WTC11 (cell line): ENCODE results near the gene CELSR1. TPM values are rescaled to one million over a fixed set of nuclear protein-coding genes. Genes with fewer than 3 reads are reported as not detected.
A peak's percentile ranks its signal among the peaks of the same experiment; 100 is the strongest.

ENCODE experiments used
- ATAC-seq: fragments of 200-7000 bp; cut with Tn5 transposase; 2 replicates; pipeline ENCODE4 v1.10.0; 2021; ENCODE audit warnings: mild to moderate bottlenecking, moderate library complexity
- CTCF ChIA-PET: fragments of 300-600 bp; sonication (Branson Sonifier 250); formaldehyde crosslinking; loops from one replicate; lab custom pipeline; 2021; ENCODE audit warnings: antibody characterized with exemption; lab: Charles Lee
- POLR2A ChIA-PET: fragments of 350-600 bp; sonication (Branson Sonifier 250); formaldehyde crosslinking; loops from one replicate; lab custom pipeline; 2021; ENCODE audit warnings: antibody characterized with exemption; lab: Charles Lee
- DNase-seq: peaks from one replicate; pipeline ENCODE4 v3.0.0; 2021; ENCODE audit warnings: low spot score
- H3K27ac Mint-ChIP-seq: 2 replicates; pipeline ENCODE4 v1.8.0; 2021; ENCODE audit warnings: mixed read lengths
- H3K27me3 Mint-ChIP-seq: 2 replicates; pipeline ENCODE4 v1.8.0; 2021; ENCODE audit warnings: low read depth, mild to moderate bottlenecking, moderate library complexity, mixed read lengths
- H3K36me3 Mint-ChIP-seq: 2 replicates; pipeline ENCODE4 v1.8.0; 2021; ENCODE audit warnings: mixed read lengths
- H3K4me1 Mint-ChIP-seq: 2 replicates; pipeline ENCODE4 v1.8.0; 2022; ENCODE audit warnings: mixed read lengths
- H3K4me3 Mint-ChIP-seq: 2 replicates; pipeline ENCODE4 v1.8.0; 2021; ENCODE audit warnings: mild to moderate bottlenecking, moderate library complexity, mixed read lengths
- H3K9me3 Mint-ChIP-seq: 2 replicates; pipeline ENCODE4 v1.8.0; 2021; ENCODE audit warnings: mixed read lengths
- AFF4 ChIP-seq: sonication (generic); formaldehyde crosslinking; IDR thresholded peaks from 2 replicates; pipeline ENCODE4 v1.8.1; 2023; ENCODE audit warnings: mild to moderate bottlenecking, missing genetic modification reagents, borderline replicate concordance
- CREM ChIP-seq: sonication (generic); formaldehyde crosslinking; IDR thresholded peaks from 2 replicates; pipeline ENCODE4 v1.8.1; 2022; ENCODE audit warnings: mild to moderate bottlenecking, missing genetic modification reagents, moderate library complexity
- E2F1 ChIP-seq: sonication (generic); formaldehyde crosslinking; IDR thresholded peaks from 2 replicates; pipeline ENCODE4 v1.8.0; 2022; ENCODE audit warnings: mild to moderate bottlenecking, missing genetic modification reagents
- FOXP1 ChIP-seq: sonication (generic); formaldehyde crosslinking; IDR thresholded peaks from 2 replicates; pipeline ENCODE4 v1.8.0; 2022; ENCODE audit warnings: missing genetic modification reagents, mild to moderate bottlenecking, moderate library complexity, borderline replicate concordance
- HMGXB4 ChIP-seq: sonication (generic); formaldehyde crosslinking; IDR thresholded peaks from 2 replicates; pipeline ENCODE4 v1.8.1; 2023; ENCODE audit warnings: mild to moderate bottlenecking, moderate library complexity, missing genetic modification reagents
- NFATC4 ChIP-seq: fragments of 250-450 bp; sonication (Bioruptor Pico); IDR thresholded peaks from 2 replicates; pipeline ENCODE4 v1.9.0; 2021; ENCODE audit warnings: mild to moderate bottlenecking
- NR2C2 ChIP-seq: sonication (generic); formaldehyde crosslinking; IDR thresholded peaks from 2 replicates; pipeline ENCODE4 v1.8.0; 2022; ENCODE audit warnings: mild to moderate bottlenecking, missing genetic modification reagents
- SP1 ChIP-seq: sonication (generic); formaldehyde crosslinking; conservative IDR thresholded peaks from 2 replicates; pipeline ENCODE4 v1.8.1; 2022; ENCODE audit warnings: missing genetic modification reagents
- TCF7 ChIP-seq: sonication (generic); formaldehyde crosslinking; IDR thresholded peaks from 2 replicates; pipeline ENCODE4 v1.8.0; 2022; ENCODE audit warnings: mild to moderate bottlenecking, low read depth, missing genetic modification reagents, moderate library complexity
- ZBTB21 ChIP-seq: sonication (generic); formaldehyde crosslinking; IDR thresholded peaks from 2 replicates; pipeline ENCODE4 v1.8.1; 2023; ENCODE audit warnings: mild to moderate bottlenecking, missing genetic modification reagents, borderline replicate concordance
- ZMAT4 ChIP-seq: fragments of 250-450 bp; sonication (Bioruptor Pico); IDR thresholded peaks from 2 replicates; pipeline ENCODE4 v1.9.0; 2021; ENCODE audit warnings: mild to moderate bottlenecking
- ZNF138 ChIP-seq: sonication (generic); formaldehyde crosslinking; conservative IDR thresholded peaks from 2 replicates; pipeline ENCODE4 v1.8.1; 2022; ENCODE audit warnings: mild to moderate bottlenecking, moderate library complexity, missing genetic modification reagents
- ZNF263 ChIP-seq: sonication (generic); formaldehyde crosslinking; IDR thresholded peaks from 2 replicates; pipeline ENCODE4 v1.8.1; 2022; ENCODE audit warnings: low read depth, mild to moderate bottlenecking, moderate library complexity, missing genetic modification reagents
- ZNF416 ChIP-seq: fragments of 250-450 bp; sonication (Bioruptor Pico); IDR thresholded peaks from 2 replicates; pipeline ENCODE4 v1.9.0; 2021; ENCODE audit warnings: mild to moderate bottlenecking, inconsistent platforms
- ZNF671 ChIP-seq: fragments of 250-450 bp; sonication (Bioruptor Pico); IDR thresholded peaks from 2 replicates; pipeline ENCODE4 v1.8.0; 2021; ENCODE audit warnings: mild to moderate bottlenecking
- total RNA-seq: library from RNA; stranded (reverse); gene quantifications from 3 replicates; pipeline ENCODE4 v1.2.3, GENCODE V29; 2021

The CELSR1 gene
- total RNA-seq, 1 experiment from 2014 or later, result 16.8 TPM

GRCh38 chr22:46580940-46581537, 43.6 kb upstream of the CELSR1 start (continued):
- TF ChIP-seq E2F1 (CRISPR knock-in tag), result no peak
- TF ChIP-seq, all 79 proteins: peak for 0

- POLR2A ChIA-PET, result no interaction called here
- Mint-ChIP-seq H3K27me3 (peaks cover 3% of the 10 kb centered on the region; the same call in 1 of the 2 replicates), H3K9me3 (no peaks in the 10 kb centered on the region), H3K4me3 (no peak overlapping the region), H3K4me1 (peaks cover 63% of the 10 kb centered on the region), H3K36me3 (no peaks in the 10 kb centered on the region), H3K27ac (peak overlapping the region; percentile 80)
- no peak for TF ChIP-seq NR2C2 (CRISPR knock-in tag)
- no peak for TF ChIP-seq NFATC4
- no peak for TF ChIP-seq ZNF263
- no peak for TF ChIP-seq FOXP1 (CRISPR knock-in tag)
- no peak for TF ChIP-seq ZNF138 (CRISPR knock-in tag)
- TF ChIP-seq HMGXB4 (CRISPR knock-in tag), result no peak
- no peak for TF ChIP-seq ZNF416 (CRISPR knock-in tag)
- no peak for TF ChIP-seq ZBTB21
- DNase-seq (no peak), ATAC-seq (no peak)
- CTCF ChIA-PET, result no interaction called here
Measured at GRCh38 chr22:46579751-46580449, 42.5 kb upstream of the CELSR1 start.

- POLR2A ChIA-PET, result no interaction called here
- TF ChIP-seq ZNF671 (CRISPR knock-in tag), result no peak
- TF ChIP-seq NR2C2 (CRISPR knock-in tag), result no peak
- no peak for TF ChIP-seq ZMAT4
- TF ChIP-seq CREM (CRISPR knock-in tag), result no peak
- no peak for TF ChIP-seq SP1 (CRISPR knock-in tag)
- no peak for TF ChIP-seq TCF7 (CRISPR knock-in tag)
- no peak for TF ChIP-seq AFF4
- Mint-ChIP-seq H3K27me3 (peaks cover 3% of the 10 kb centered on the region; the same call in 1 of the 2 replicates), H3K9me3 (no peaks in the 10 kb centered on the region), H3K4me1 (peaks cover 57% of the 10 kb centered on the region), H3K27ac (peak overlapping the region; percentile 83; the same call in 1 of the 2 replicates), H3K4me3 (peak overlapping the region; percentile 86), H3K36me3 (no peaks in the 10 kb centered on the region)
- ATAC-seq (no peak), DNase-seq (no peak)
- CTCF ChIA-PET, result no interaction called here
Measured at GRCh38 chr22:46578824-46579561, 41.6 kb upstream of the CELSR1 start.
